HK-2 (cell line): Measurements from ENCODE around the gene INO80C.
"Not testable (repeated sequence)": the region's sequence is repeated elsewhere in the genome, so short reads cannot be mapped to it uniquely, and the experiment has no call there.

Experiments
- DNase-seq: peaks from one replicate; pipeline ENCODE4 v3.0.0-alpha.2; 2018; ENCODE audit not compliant: unreplicated experiment

Gene INO80C

GRCh38 chr18:35489281-35489680 lies 8.5 kb downstream of the INO80C start:
- not testable (repeated sequence) for DNase-seq

- DNase-seq: not testable (repeated sequence)
Measured at GRCh38 chr18:35488396-35488795, 9.4 kb downstream of the INO80C start.

GRCh38 chr18:35487525-35487924 lies 10.2 kb downstream of the INO80C start:
- DNase-seq: not testable (repeated sequence)

GRCh38 chr18:35485852-35486251 lies 11.9 kb downstream of the INO80C start:
- DNase-seq: no peak

- DNase-seq: no peak
Measured at GRCh38 chr18:35484034-35484433, 13.7 kb downstream of the INO80C start.

- DNase-seq: no peak
Measured at GRCh38 chr18:35481960-35482366, 15.8 kb downstream of the INO80C start.

GRCh38 chr18:35479911-35480586 lies 17.7 kb downstream of the INO80C start:
- DNase-seq: no peak

GRCh38 chr18:35478520-35479435 lies 19.0 kb downstream of the INO80C start:
- DNase-seq: peak; percentile 55

- no peak for DNase-seq
Measured at GRCh38 chr18:35477974-35478373, 19.8 kb downstream of the INO80C start.

GRCh38 chr18:35477497-35477896 lies 20.3 kb downstream of the INO80C start:
- DNase-seq: no peak

- DNase-seq: no peak
Measured at GRCh38 chr18:35474884-35475283, 22.9 kb downstream of the INO80C start.

- no peak for DNase-seq
Measured at GRCh38 chr18:35473562-35473961, 24.2 kb downstream of the INO80C start.

- no peak for DNase-seq
Measured at GRCh38 chr18:35470435-35470834, 27.3 kb downstream of the INO80C start.

- no peak for DNase-seq
Measured at GRCh38 chr18:35469725-35470124, 28.0 kb downstream of the INO80C start.

- no peak for DNase-seq
Measured at GRCh38 chr18:35468711-35469110, 29.0 kb downstream of the INO80C start.

GRCh38 chr18:35467624-35468016 lies 30.1 kb downstream of the INO80C start:
- no peak for DNase-seq

- no peak for DNase-seq
Measured at GRCh38 chr18:35466815-35467623, 30.7 kb downstream of the INO80C start.

GRCh38 chr18:35466334-35466733 lies 31.4 kb downstream of the INO80C start:
- DNase-seq: no peak

GRCh38 chr18:35465329-35465728 lies 32.4 kb downstream of the INO80C start:
- DNase-seq: no peak

- no peak for DNase-seq
Measured at GRCh38 chr18:35464831-35465279, 32.9 kb downstream of the INO80C start.

- DNase-seq: no peak
Measured at GRCh38 chr18:35463827-35464226, 33.9 kb downstream of the INO80C start.

- DNase-seq: no peak
Measured at GRCh38 chr18:35463050-35463449, 34.7 kb downstream of the INO80C start.
